ENCODE data around the gene SRSF12.
"Not testable (repeated sequence)": the region's sequence is repeated elsewhere in the genome, so short reads cannot be mapped to it uniquely, and the experiment has no call there.

Gene SRSF12

DNA sequence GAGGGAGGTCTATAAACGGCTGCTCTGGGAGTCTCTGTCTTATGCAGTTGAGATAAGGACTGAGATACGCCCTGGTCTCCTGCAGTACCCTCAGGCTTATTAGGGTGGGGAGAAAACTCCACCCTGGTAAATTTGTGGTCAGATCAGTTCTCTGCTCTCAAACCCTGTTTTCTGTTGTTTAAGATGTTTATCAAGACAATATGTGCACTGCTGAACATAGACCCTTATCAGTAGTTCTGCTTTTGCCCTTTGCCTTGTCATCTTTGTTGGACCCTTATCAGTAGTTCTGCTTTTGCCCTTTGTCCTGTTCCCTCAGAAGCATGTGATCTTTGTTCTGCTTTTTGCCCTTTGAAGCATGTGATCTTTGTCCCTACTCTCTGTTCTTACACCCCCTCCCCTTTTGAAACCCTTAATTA, 10.4 kb upstream of the SRSF12 start:
- not testable (repeated sequence) for DNase-seq (ENCODE audit: low spot score)

DNA sequence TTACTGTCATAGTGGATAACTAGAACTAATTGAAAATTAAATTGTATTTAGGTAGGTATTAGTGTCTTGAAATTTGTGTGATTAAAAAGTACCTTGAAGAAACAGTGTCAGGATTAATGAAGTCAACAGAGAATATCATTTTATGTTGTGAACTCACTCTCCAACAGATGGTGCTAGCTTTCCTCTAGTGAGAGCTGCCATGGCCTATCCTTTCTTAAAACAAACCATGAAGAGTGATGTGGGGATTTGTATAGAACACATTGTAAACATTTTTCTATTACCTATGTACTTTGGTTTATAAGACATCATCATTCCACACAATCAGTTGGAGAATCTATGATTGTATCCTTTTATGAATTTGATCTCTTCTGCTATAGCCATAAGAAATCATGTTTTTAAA, 4.8 kb upstream of the SRSF12 start:
- peak; percentile 70 for DNase-seq (ENCODE audit: low spot score)

DNA sequence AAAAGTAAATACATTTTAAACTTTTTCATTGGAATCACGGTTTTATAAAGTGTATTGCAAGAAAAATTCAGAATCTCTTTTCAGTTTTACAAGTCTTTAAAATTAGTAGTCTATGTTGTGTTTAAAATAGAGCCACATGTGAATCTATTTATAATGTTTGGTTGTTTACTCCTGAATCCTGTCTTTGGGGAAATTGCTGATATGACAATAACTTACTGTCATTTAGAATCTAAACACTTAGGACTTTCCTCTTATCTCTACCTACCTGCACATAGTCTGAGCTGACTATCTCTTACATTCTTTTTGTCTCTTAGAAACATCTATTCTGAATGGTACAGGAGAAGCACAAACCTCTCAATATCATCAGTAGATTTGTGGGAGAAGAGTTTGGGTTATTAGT, 4.1 kb upstream of the SRSF12 start:
- no peak for DNase-seq (ENCODE audit: low spot score)

DNA sequence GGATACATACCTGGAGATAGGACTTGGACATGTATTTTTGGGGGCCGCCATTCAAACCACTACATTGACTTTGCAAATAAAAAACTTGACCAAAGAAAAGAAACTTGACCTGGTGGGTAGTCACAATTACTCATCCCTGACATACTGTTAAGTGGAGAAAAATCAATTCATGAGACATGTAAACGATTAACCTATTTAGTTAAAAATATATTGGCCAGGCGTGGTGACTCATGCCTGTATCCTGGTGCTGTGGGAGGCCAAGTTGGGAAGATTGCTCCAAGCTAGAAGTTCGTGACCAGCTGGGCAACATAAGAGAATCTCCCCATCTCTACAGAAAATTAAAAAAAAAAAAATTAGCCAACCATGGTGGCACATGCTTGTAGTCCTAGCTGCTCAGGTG, 2.5 kb upstream of the SRSF12 start:
- DNase-seq (ENCODE audit: low spot score) = no peak

GRCh38 chr6:89118931-89119330, 1.1 kb upstream of the SRSF12 start:
- no peak for DNase-seq (ENCODE audit: low spot score)

GRCh38 chr6:89116702-89117101, 1.2 kb downstream of the SRSF12 start:
- DNase-seq (ENCODE audit: low spot score) = no peak

GRCh38 chr6:89111933-89112332, 5.9 kb downstream of the SRSF12 start:
- DNase-seq (ENCODE audit: low spot score) = no peak

DNA sequence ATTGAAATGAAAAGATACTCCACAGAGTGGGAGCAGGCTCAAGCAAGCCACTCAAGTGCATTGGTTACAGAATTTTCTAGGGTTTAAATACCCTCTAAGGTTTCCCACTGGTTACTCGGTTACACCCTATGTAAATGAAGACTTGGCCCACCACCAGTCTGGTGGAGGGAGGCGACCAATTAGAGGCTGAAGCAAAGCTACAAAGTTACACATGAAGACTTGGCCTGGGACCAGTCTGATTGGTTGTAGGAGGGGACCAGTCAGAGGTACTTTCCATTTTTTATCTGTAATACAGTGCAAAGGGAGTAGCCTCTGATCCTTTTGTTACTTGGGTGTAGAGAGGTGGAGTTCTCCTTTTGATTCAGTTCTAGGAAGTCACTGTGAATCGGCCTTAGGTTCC, 7.6 kb downstream of the SRSF12 start:
- DNase-seq (ENCODE audit: low spot score) = no peak

DNA sequence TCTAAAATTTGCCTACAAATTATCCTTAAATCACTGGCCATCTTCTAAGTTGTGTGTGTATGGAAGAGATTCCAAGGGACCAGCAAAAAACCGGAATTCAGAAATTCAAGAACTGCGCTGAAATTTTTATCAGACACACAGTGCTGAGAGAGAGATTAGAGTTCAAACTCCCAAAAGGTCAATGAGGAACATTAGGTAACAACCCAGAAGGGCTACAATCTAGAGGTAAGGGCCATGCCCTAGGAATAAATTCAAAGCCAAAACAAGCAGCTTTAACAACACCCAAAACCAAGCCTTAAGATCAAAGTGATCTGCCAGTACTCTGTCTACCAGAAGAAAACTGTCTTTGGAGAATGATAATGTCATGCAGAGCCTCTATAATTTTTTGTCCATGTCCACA, 17.8 kb downstream of the SRSF12 start:
- no peak for DNase-seq (ENCODE audit: low spot score)

DNA sequence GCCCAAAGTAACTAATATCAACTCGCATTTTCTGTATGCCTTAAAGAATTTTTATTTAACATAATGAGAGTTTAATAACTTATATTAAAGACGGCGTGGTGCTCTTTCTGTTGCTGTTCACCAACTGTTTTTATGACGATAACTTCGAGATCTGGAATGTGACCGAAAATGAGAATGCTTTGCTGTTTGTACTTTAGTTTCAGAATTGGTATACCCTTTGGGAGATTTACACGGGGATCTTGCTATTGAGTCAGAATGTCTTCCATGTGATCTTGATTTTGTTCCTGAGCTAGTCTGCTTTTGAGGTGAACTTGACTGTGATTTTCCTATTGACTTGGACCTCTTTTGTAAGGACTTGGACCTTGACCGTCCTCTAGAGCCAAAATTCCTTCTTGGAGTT, 19.4 kb downstream of the SRSF12 start:
- DNase-seq (ENCODE audit: low spot score) = no peak

DNA sequence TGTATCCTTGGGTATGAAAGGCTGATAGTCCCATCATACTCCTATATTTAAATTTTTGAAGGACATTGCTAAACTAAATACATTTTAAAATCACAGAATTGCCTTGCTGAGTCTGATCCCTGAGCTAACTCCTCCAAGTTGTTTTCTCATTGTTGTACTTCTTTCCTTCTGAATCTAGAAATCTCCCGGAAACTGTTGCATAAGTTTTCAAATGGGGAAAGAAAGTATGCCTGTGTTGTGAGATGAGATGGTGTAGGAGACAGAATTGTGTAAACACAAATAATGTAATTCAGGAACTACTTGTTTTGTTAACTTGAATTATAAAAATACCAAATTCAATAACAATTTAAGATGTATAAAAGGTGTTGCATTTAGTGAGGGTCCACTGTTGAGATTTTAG, 30.0 kb downstream of the SRSF12 start:
- DNase-seq (ENCODE audit: low spot score) = no peak

DNA sequence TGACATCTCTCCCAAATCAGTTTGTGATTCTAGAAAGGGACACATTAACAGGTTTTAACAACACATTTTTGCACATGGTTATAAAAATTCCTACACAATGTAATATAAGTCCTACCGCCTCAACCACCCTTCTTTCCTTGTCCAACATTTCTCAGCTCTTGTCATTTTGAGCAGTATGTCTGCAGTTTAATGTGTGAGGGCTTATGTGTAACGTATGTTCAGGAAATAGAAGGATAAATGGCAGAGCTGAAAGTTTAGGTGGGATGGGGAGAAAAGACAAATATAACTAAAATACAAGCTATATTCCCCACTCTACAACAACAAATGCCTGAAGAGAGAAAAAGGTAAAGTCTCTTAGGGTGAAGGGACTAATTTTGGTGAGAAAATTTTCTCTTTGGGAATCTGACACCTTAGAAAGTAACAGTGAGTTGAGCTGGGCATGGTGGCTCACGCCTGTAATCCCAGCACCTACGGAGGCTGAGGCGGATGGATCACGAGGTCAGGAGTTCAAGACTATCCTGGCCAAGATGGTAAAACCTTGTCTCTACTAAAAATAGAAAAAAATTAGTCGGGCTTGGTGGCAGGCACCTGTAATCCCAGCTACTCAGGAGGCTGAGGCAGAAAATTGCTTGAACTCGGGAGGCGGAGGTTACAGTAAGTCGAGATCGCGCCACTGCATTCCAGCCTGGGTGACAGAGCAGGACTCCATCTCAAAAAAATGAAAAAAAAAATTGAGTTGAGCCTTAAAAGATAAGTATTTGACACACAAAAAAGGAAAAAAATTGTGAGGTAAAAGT, 32.3 kb downstream of the SRSF12 start:
- DNase-seq (ENCODE audit: low spot score) = no peak

DNA sequence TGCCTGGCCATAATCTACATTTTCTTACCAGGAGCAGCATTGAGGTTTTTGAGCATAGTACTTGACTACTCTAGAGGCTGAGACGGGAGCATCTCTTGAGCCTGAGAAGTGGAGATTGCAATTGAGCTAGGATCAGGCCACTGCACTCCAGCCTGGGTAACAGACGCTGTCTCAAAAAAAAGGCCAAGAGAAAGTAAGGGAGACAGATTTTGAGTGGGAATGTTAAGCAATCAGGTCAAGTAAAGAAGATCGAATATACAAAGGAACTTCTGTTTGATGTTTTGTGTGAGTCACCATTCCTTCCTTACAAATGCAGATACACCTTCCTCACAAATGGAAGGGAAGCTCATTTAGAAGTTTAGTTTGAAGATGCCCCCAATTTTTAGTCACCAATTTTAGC, 32.9 kb downstream of the SRSF12 start:
- DNase-seq (ENCODE audit: low spot score) = no peak

GRCh38 chr6:89084542-89084941, 33.3 kb downstream of the SRSF12 start:
- DNase-seq (ENCODE audit: low spot score) = no peak

DNA sequence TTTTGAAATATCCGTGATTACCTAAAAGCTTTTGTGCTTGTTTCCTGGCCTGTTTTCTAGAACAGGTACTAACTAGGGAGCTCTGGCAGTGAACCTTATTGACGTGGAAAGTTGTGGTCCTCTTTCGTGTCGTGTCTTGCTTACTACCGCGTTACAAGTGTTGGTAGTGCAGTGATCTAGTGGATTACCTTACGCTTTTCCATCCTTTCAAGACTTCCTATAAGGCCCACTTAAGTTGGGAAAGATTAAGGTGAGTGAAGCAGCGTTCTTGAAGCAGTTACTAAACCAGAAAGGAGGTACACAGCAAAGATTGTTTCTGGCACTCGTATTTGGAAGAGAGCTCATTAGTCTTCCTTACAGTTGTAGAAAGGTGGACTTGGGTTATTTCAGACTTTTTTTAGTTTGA, 35.4 kb downstream of the SRSF12 start:
- no peak for DNase-seq (ENCODE audit: low spot score)

GRCh38 chr6:89081423-89082322, 36.2 kb downstream of the SRSF12 start:
- DNase-seq (ENCODE audit: low spot score) = peak; percentile 91

GRCh38 chr6:89081129-89081422, 36.8 kb downstream of the SRSF12 start:
- no peak for DNase-seq (ENCODE audit: low spot score)

- peak; percentile 94 for DNase-seq (ENCODE audit: low spot score)
Measured at GRCh38 chr6:89080281-89081128, 37.4 kb downstream of the SRSF12 start, which contains the start of gene PNRC1. PNRC1 (plus strand) TSS chr6:89080751; CDS start chr6:89080895, 144 bp downstream.

- DNase-seq (ENCODE audit: low spot score) = no peak
Measured at GRCh38 chr6:89079511-89080234, 38.2 kb downstream of the SRSF12 start.

GRCh38 chr6:89073840-89074239, 44.0 kb downstream of the SRSF12 start:
- DNase-seq (ENCODE audit: low spot score) = no peak

DNA sequence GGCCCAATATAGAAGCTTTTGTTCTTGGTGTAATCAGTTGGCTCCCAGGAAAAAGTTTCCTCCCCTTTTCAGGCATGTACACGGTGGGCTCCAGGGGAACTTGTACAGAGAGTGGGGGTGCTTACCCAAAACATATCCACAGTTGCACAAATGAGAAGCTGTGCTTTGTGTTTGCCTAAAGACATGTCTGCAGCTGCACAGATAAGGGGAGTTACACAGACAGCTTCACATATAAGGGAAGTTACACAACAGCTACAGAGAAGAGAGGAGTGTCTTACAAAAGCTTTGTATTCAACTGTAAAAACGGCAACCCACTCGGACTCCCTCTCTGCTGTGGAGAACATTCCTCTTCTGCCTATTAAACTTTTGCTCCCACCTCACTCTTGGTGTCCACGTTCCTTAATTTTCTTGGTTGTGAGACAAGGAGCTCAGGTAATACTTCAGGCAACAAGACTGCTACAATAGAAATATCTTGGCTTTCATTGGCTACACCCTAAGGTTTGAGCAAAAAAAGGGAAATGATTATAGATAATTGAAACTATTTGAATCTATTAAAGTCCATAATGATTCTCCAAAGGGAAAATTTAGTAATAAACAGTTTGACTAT, 44.8 kb downstream of the SRSF12 start:
- no peak for DNase-seq (ENCODE audit: low spot score)
